Measurements from ENCODE around the gene KYNU.

Gene KYNU

GRCh38 chr2:142967060-142967459 lies 89.6 kb downstream of the KYNU start:
- no peak for DNase-seq (ENCODE audit: low read depth)
- no peak overlapping the region for H3K4me3 ChIP-seq (ENCODE audit: low read depth, low read length)
- TF ChIP-seq, protein P1, sequence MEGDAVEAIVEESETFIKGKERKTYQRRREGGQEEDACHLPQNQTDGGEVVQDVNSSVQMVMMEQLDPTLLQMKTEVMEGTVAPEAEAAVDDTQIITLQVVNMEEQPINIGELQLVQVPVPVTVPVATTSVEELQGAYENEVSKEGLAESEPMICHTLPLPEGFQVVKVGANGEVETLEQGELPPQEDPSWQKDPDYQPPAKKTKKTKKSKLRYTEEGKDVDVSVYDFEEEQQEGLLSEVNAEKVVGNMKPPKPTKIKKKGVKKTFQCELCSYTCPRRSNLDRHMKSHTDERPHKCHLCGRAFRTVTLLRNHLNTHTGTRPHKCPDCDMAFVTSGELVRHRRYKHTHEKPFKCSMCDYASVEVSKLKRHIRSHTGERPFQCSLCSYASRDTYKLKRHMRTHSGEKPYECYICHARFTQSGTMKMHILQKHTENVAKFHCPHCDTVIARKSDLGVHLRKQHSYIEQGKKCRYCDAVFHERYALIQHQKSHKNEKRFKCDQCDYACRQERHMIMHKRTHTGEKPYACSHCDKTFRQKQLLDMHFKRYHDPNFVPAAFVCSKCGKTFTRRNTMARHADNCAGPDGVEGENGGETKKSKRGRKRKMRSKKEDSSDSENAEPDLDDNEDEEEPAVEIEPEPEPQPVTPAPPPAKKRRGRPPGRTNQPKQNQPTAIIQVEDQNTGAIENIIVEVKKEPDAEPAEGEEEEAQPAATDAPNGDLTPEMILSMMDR (IDR thresholded peaks at IDR 0.05; ENCODE audit: control insufficient read depth, extremely low read depth, insufficient read depth) = no peak

DNA sequence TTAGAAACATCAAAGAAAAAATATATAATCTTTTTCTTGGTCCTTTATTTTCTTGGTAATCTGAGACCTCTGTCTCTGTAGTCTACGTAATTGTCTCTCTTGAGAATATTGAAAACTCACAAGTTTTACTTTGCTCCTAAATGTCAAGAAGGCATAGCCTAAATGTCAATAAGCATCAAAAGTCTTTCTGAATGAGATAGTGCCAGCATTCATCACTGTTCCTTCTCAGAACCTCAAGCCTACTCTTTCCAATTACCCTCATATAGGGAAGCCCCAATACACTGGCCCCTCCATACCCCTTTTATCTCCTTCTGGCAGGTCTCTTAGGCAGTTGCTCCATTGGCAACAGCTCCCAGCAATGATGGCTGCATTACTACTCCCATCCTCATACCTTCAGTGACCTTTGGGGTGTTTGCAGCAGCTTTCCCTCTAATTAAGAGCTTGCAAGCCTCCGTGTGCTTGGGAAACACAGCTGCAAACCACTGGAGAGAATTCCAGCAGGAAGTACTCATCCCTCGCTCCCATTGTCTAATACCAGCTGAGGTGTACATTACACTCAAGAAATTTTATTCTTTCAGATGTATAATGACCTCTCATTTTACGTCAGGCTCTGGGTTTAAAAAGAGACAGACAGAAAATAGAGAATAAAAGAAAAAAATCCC lies 95.8 kb downstream of the KYNU start:
- H3K4me3 ChIP-seq (ENCODE audit: low read depth, low read length) = no peak overlapping the region
- DNase-seq (ENCODE audit: low read depth) = no peak
- TF ChIP-seq, protein P1 (IDR thresholded peaks at IDR 0.05; ENCODE audit: control insufficient read depth, extremely low read depth, insufficient read depth) = no peak

GRCh38 chr2:142973822-142974207 lies 96.4 kb downstream of the KYNU start:
- no peak for DNase-seq (ENCODE audit: low read depth)
- TF ChIP-seq, protein P1 (IDR thresholded peaks at IDR 0.05; ENCODE audit: control insufficient read depth, extremely low read depth, insufficient read depth) = no peak
- no peak overlapping the region for H3K4me3 ChIP-seq (ENCODE audit: low read depth, low read length)

DNA sequence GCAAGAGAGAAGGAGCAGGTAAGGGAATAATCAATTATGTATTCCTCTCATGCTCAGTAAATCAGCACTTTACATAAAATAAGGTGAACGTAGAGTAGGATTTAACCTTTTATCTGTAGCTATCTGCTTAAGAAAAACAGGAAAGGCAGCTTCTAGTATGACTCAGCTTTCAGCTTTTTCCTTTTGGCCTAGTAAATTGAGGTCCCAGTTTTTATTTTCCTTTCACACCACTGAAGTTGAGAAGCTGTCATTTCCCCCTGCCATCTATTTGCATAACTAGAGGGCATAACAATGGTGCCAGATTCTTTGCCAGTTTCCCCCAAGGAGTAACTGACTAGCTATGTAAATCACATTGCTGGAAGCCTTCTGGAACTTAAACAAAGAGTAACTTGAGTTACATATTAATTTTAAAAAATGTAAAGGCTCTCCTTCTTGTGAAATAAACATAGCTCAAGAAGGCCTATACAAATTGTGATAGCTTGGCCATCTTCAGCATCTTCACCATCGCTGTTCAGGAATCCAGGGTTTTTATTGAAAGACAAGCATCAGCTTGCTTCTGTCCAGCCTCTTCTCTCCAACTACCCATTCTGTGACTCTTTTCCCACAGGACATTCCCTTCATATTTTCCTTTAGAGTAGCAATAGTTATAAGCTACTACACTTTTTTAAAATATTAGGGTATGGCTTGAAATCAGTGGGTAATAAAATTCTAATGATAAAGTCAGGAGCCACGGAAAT lies 97.0 kb downstream of the KYNU start:
- TF ChIP-seq, protein P1 (IDR thresholded peaks at IDR 0.05; ENCODE audit: control insufficient read depth, extremely low read depth, insufficient read depth) = no peak
- no peak overlapping the region for H3K4me3 ChIP-seq (ENCODE audit: low read depth, low read length)
- peak; percentile 59 for DNase-seq (ENCODE audit: low read depth)

- no peak for DNase-seq (ENCODE audit: low read depth)
- H3K4me3 ChIP-seq (ENCODE audit: low read depth, low read length) = no peak overlapping the region
- TF ChIP-seq, protein P1 (IDR thresholded peaks at IDR 0.05; ENCODE audit: control insufficient read depth, extremely low read depth, insufficient read depth) = no peak
These were observed 97.8 kb downstream of the KYNU start for GRCh38 chr2:142975239-142975638.

GRCh38 chr2:142980246-142981068 lies 103.0 kb downstream of the KYNU start:
- DNase-seq (ENCODE audit: low read depth) = peak; percentile 31
- no peak overlapping the region for H3K4me3 ChIP-seq (ENCODE audit: low read depth, low read length)
- TF ChIP-seq, protein P1 (IDR thresholded peaks at IDR 0.05; ENCODE audit: control insufficient read depth, extremely low read depth, insufficient read depth) = peak; percentile 47

Measured in LNCaP clone FGC (cell line).